Measurements from ENCODE around the gene ATP1A1.

Gene ATP1A1

GRCh38 chr1:116453906-116454305 is 80.9 kb downstream of the ATP1A1 start:
- H3K4me3 ChIP-seq (ENCODE audit: low read depth, low read length) = no peak overlapping the region
- TF ChIP-seq CTCF (IDR thresholded peaks at IDR 0.05; ENCODE audit: low read depth, low read length) = no peak
